Sigmoid colon (tissue), 7 donors: Measurements from ENCODE around the gene YIPF6. TPM values are rescaled to one million over a fixed set of nuclear protein-coding genes. Genes with fewer than 3 reads are reported as not detected.
"Not testable (repeated sequence)": the region's sequence is repeated elsewhere in the genome, so short reads cannot be mapped to it uniquely, and the experiment has no call there.

ENCODE experiments used
- DNase-seq: peaks from one replicate; pipeline ENCODE4 v3.0.0-alpha.2; 2019
- H3K27ac ChIP-seq, 4 donors: fragments of 200-600 bp; sonication (generic); one replicate each; pipeline ENCODE4 v1.5.1; 2016 to 2019; ENCODE audit warnings: mild to moderate bottlenecking in 1 of 4
- H3K27me3 ChIP-seq, 3 donors: fragments of 200-600 bp; sonication (generic); one replicate each; pipeline ENCODE4 v1.5.1; 2019; ENCODE audit warnings: mild to moderate bottlenecking in 1 of 3
- H3K36me3 ChIP-seq, 4 donors: fragments of 200-600 bp; sonication (generic); one replicate each; pipeline ENCODE4 v1.5.1; 2016 to 2019
- H3K4me1 ChIP-seq, 4 donors: fragments of 200-600 bp; sonication (generic); one replicate each; pipeline ENCODE4 v1.5.1; 2017 to 2019
- H3K4me3 ChIP-seq, 4 donors: fragments of 200-600 bp; sonication (generic); one replicate each; pipeline ENCODE4 v1.5.1; 2017 to 2019; ENCODE audit warnings: mild to moderate bottlenecking in 2 of 4, moderate library complexity in 1 of 4
- H3K9me3 ChIP-seq, 4 donors: fragments of 200-600 bp in 3 of 4; sonication (generic) in 3 of 4; one replicate each; pipeline versions ENCODE4 v1.5.1 to v1.6.1; 2013 to 2019
- CTCF ChIP-seq, 4 experiments: fragments of 450-650 bp in 3 of 4; fragments of 200-600 bp in 1 of 4; IDR thresholded peaks; one replicate each; pipeline ENCODE4 v1.5.1; 2016 to 2019; ENCODE audit warnings: antibody characterized with exemption in 4 of 4, mild to moderate bottlenecking in 3 of 4, moderate library complexity in 2 of 4
- EP300 ChIP-seq, 4 donors: sonication (generic); formaldehyde crosslinking; IDR thresholded peaks; one replicate each; pipeline ENCODE4 v1.6.1; 2017; ENCODE audit warnings: antibody characterized with exemption in 4 of 4
- POLR2A ChIP-seq, 2 donors: fragments of 450-650 bp; IDR thresholded peaks; one replicate each; pipeline ENCODE4 v1.6.1; 2016; ENCODE audit warnings: antibody characterized with exemption in 2 of 2, mild to moderate bottlenecking in 2 of 2, moderate library complexity in 2 of 2
- POLR2AphosphoS5 ChIP-seq, 4 donors: sonication (generic); formaldehyde crosslinking; IDR thresholded peaks; one replicate each; pipeline ENCODE4 v1.6.1; 2017; ENCODE audit warnings: antibody characterized with exemption in 4 of 4
- WGBS, 2 donors: extraction: QIAGEN DNeasy Blood & Tissue Kit; methylation state at CpG; one replicate each; pipeline ENCODE4 v1.1.7; 2013; 5-methylcytosine and 5-hydroxymethylcytosine counted together
- intact Hi-C: fragments of 100-400 bp; cut with DNase I; formaldehyde crosslinking; loops from one replicate; pipeline ENCODE4 v1.15.1; 2023
- polyA plus RNA-seq, 3 donors: library from polyadenylated mRNA; stranded (reverse); fragments of 200-250 nt; gene quantifications; one replicate each; pipeline ENCODE4 v1.2.3, GENCODE V29; 2013
- total RNA-seq, 4 donors: library from RNA; depleted of rRNA; stranded (reverse); fragments of >200 nt; gene quantifications; one replicate each; pipeline ENCODE4 v1.1.0, GENCODE V29; 2016
- donor health status: healthy with polysubstance abuse.
- donor health status: Bipolar disorder and iron deficiency.
- donor health status: healthy.

The YIPF6 gene
- total and polyA plus RNA-seq, 7 donors: 7.2 to 36.1 (median 21.9) TPM

DNA sequence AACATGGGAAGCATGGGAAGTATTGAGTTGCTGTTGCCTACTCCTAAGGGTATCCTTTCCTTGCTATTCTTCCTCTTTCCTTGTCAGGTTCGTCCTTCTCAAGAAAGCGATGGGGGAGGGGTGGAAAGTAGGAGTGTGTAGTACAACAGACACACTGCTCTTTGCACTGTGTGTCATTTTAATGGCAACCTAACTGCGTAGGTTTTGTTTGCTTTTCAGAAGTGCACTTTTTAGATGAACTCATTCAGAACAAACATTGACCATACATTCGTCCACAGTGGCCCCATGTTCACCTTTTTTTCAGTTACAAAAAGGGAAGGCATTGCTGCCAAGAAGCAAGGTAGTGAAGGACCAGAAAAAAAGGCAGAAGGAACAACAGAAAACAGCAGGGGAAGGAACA is 10.2 kb upstream of the YIPF6 start:
- no peak overlapping the region for H3K27ac ChIP-seq
- intact Hi-C loops: no loop called here
- H3K4me3 ChIP-seq: no peak overlapping the region
- TF ChIP-seq EP300 (IDR thresholded peaks at IDR 0.05) (no peak), POLR2AphosphoS5 (IDR thresholded peaks at IDR 0.05) (no peak), CTCF (IDR thresholded peaks at IDR 0.05) (no peak)
- no peaks in the 10 kb centered on the region for H3K36me3 ChIP-seq
- no peaks in the 10 kb centered on the region for H3K4me1 ChIP-seq
- H3K27me3 ChIP-seq: no peaks in the 10 kb centered on the region
- no peaks in the 10 kb centered on the region for H3K9me3 ChIP-seq
- DNase-seq: no peak
- WGBS, 2 donors: 10 to 49% methylated on average over 4 of the region's 4 CpGs

DNA sequence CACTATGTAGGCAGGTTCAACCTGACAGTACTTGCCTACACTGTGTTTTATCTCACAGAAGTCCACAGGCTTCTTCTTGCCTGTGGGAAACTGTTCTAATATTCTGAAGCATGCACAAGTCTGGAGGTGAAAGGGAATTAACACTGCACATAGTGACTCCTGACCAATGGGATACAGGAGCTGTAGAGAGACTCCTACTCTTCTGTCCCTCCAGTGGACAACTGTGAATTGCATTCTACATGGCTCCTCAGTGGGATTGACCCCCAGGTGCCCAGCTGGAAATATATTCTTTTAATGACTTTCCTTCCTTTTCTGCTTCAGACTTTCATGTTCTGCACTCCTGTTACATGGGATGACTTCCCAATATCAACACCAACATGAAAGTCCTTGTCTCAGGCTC is 8.2 kb upstream of the YIPF6 start:
- H3K27me3 ChIP-seq: no peaks in the 10 kb centered on the region
- no peak for TF ChIP-seq POLR2A (IDR thresholded peaks at IDR 0.05)
- TF ChIP-seq EP300 (IDR thresholded peaks at IDR 0.05): no peak
- no peak for TF ChIP-seq POLR2AphosphoS5 (IDR thresholded peaks at IDR 0.05)
- peak in 1 of 4 experiments; percentile 8 for TF ChIP-seq CTCF (IDR thresholded peaks at IDR 0.05)
- no peaks in the 10 kb centered on the region for H3K4me1 ChIP-seq
- H3K9me3 ChIP-seq: no peaks in the 10 kb centered on the region
- intact Hi-C loops: no loop called here
- H3K4me3 ChIP-seq: no peak overlapping the region
- no peak for DNase-seq
- no peaks in the 10 kb centered on the region for H3K36me3 ChIP-seq
- no peak overlapping the region for H3K27ac ChIP-seq

GRCh38 chrX:68492583-68492982 is 6.3 kb upstream of the YIPF6 start:
- Histone ChIP-seq H3K4me1 (peaks cover 0 to under 1% (median 0%) of the 10 kb centered on the region in 4 donors), H3K9me3 (no peaks in the 10 kb centered on the region), H3K27me3 (no peaks in the 10 kb centered on the region), H3K36me3 (no peaks in the 10 kb centered on the region), H3K27ac (no peak overlapping the region), H3K4me3 (no peak overlapping the region)
- DNase-seq: no peak
- TF ChIP-seq CTCF (IDR thresholded peaks at IDR 0.05): no peak
- no peak for TF ChIP-seq POLR2AphosphoS5 (IDR thresholded peaks at IDR 0.05)
- no peak for TF ChIP-seq EP300 (IDR thresholded peaks at IDR 0.05)
- no peak for TF ChIP-seq POLR2A (IDR thresholded peaks at IDR 0.05)
- WGBS, 2 donors: 87 to 90% methylated on average over 2 of the region's 2 CpGs
- intact Hi-C loops: no loop called here

DNA sequence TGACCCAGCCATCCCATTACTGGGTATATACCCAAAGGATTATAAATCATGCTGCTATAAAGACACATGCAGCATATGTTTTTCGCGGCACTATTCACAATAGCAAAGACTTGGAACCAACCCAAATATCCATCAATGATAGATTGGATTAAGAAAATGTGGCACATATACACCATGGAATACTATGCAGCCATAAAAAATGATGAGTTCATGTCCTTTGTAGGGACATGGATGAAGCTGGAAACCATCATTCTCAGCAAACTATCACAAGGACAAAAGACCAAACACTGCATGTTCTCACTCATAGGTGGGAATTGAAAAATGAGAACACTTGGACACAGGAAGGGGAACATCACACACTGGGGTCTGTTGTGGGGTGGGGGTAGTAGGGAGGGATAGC is 5.1 kb upstream of the YIPF6 start:
- H3K9me3 ChIP-seq, DNase-seq, H3K27ac ChIP-seq, H3K4me1 ChIP-seq, H3K36me3 ChIP-seq, H3K4me3 ChIP-seq, H3K27me3 ChIP-seq, intact Hi-C loops: not testable (repeated sequence)
- WGBS, 2 donors: 93 to 96% methylated on average over 2 of the region's 2 CpGs

- DNase-seq: no peak
- H3K27me3 ChIP-seq: no peaks in the 10 kb centered on the region
- no peaks in the 10 kb centered on the region for H3K9me3 ChIP-seq
- H3K36me3 ChIP-seq: no peaks in the 10 kb centered on the region
- H3K27ac ChIP-seq: peak overlapping the region; percentile 85 to 95 (median 92)
- peak overlapping the region; percentile 52 to 66 (median 66) for H3K4me3 ChIP-seq
- TF ChIP-seq POLR2AphosphoS5 (IDR thresholded peaks at IDR 0.05): no peak
- TF ChIP-seq POLR2A (IDR thresholded peaks at IDR 0.05): no peak
- no peak for TF ChIP-seq CTCF (IDR thresholded peaks at IDR 0.05)
- no peak for TF ChIP-seq EP300 (IDR thresholded peaks at IDR 0.05)
- intact Hi-C loops: no loop called here
- 0 to 1% methylated on average over 4 of the region's 4 CpGs for WGBS, 2 donors
- peaks cover 0 to 19% (median 6%) of the 10 kb centered on the region in 4 donors for H3K4me1 ChIP-seq
Observed at GRCh38 chrX:68498044-68498507, 775 bp upstream of the YIPF6 start.
